Lung (tissue), 12 donors: ENCODE data around the gene HS3ST4. TPM values are rescaled to one million over a fixed set of nuclear protein-coding genes. Genes with fewer than 3 reads are reported as not detected.

Source experiments
- ATAC-seq: fragments of 200-7000 bp; cut with Tn5 transposase; one replicate; pipeline ENCODE4 v1.9.1; 2020; ENCODE audit warnings: moderate number of reproducible peaks; ENCODE audit not compliant: insufficient read depth, low FRiP score
- DNase-seq, 3 donors: peaks; one replicate each; pipeline ENCODE4 v3.0.0-alpha.2; 2013 to 2017
- H3K27ac ChIP-seq, 2 donors: one replicate each; pipeline ENCODE4 v1.5.1; 2013; ENCODE audit warnings: mild to moderate bottlenecking in 2 of 2, moderate library complexity in 2 of 2, control low read depth in 1 of 2, inconsistent platforms in 1 of 2, low read depth in 1 of 2, low read length in 1 of 2
- H3K27me3 ChIP-seq, 3 donors: one replicate each; pipeline ENCODE4 v1.5.1; 2013; ENCODE audit warnings: low read length in 2 of 3; ENCODE audit not compliant: control insufficient read depth in 3 of 3, insufficient read depth in 3 of 3
- H3K36me3 ChIP-seq, 4 donors: one replicate each; pipeline ENCODE4 v1.5.1; 2013; ENCODE audit warnings: low read length in 4 of 4, mild to moderate bottlenecking in 1 of 4, moderate library complexity in 1 of 4; ENCODE audit not compliant: control insufficient read depth in 4 of 4, insufficient read depth in 4 of 4
- H3K4me1 ChIP-seq, 5 donors: one replicate each; pipeline ENCODE4 v1.5.1; 2013; ENCODE audit warnings: low read length in 5 of 5, mild to moderate bottlenecking in 2 of 5, moderate library complexity in 1 of 5; ENCODE audit not compliant: control insufficient read depth in 5 of 5, insufficient read depth in 5 of 5
- H3K4me3 ChIP-seq: one replicate; pipeline ENCODE4 v1.5.1; 2013; ENCODE audit warnings: mild to moderate bottlenecking, control low read depth, moderate library complexity
- H3K9ac ChIP-seq, 2 donors: one replicate each; pipeline ENCODE4 v1.5.1; 2013; ENCODE audit warnings: low read length in 2 of 2, control low read depth in 1 of 2; ENCODE audit not compliant: insufficient read depth in 1 of 2
- H3K9me3 ChIP-seq, 4 donors: one replicate each; pipeline ENCODE4 v1.5.1; 2013; ENCODE audit warnings: low read length in 3 of 4, mild to moderate bottlenecking in 1 of 4, moderate library complexity in 1 of 4; ENCODE audit not compliant: control insufficient read depth in 4 of 4, insufficient read depth in 3 of 4
- WGBS, 2 donors: extraction: QIAGEN DNeasy Blood & Tissue Kit; methylation state at CpG; one replicate each; pipeline ENCODE4 v1.1.7; 2013; 5-methylcytosine and 5-hydroxymethylcytosine counted together
- polyA plus RNA-seq, 2 donors: library from polyadenylated mRNA; stranded (reverse); fragments of 200-250 nt; gene quantifications; one replicate each; pipeline ENCODE4 v1.2.1, GENCODE V29; 2013
- total RNA-seq, 2 donors: library from RNA; depleted of rRNA in 1 of 2; stranded (reverse); fragments of >200 nt in 1 of 2; gene quantifications; one replicate each; pipeline ENCODE4 v1.2.1, GENCODE V29; 2014 to 2021
- TF ChIP-seq, protein P1 (sequence below): IDR thresholded peaks from 2 replicates; pipeline ENCODE4 v1.5.1; 2012; ENCODE audit warnings: mild to moderate bottlenecking; ENCODE audit errors: control extremely low read depth, extremely low read depth
- donor health status: control.
- donor health status: control.
- donor health status: Bipolar disorder and iron deficiency.
- donor health status: healthy.
- donor health status: DM: yes; HTN: yes; CAD: no.

Gene HS3ST4
- total and polyA plus RNA-seq, 4 donors, result 0.06 to 0.15 TPM; not detected in 2

DNA sequence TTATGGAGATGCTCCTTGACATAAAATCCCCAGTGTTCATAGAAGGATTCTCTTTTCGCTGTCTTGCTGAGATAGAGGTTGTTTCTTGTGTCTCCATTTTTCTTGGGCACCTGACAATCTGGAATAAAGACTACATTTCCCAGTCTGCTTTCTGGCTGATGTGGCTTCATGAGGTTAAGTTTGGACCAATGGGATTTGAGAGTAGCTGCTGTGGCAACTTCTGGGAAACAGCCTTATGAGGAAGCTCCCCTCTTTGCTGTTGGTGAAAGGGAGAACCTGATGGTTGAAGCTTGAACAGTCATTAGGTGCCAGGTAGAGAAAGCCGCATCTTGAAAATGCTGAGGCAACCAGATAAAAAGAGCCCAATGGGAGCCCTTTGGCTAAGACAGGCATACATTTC lies 24.4 kb downstream of the HS3ST4 start:
- 91 to 92% methylated on average over 2 of the region's 2 CpGs for WGBS, 2 donors
- peaks cover 0 to 2% (median 0%) of the 10 kb centered on the region in 4 donors for H3K9me3 ChIP-seq
- no peaks in the 10 kb centered on the region for H3K27me3 ChIP-seq
- H3K9ac ChIP-seq, result no peak overlapping the region
- no peak overlapping the region for H3K27ac ChIP-seq
- H3K4me1 ChIP-seq, result no peaks in the 10 kb centered on the region
- ATAC-seq (no peak), DNase-seq (no peak)
- H3K4me3 ChIP-seq, result no peak overlapping the region
- TF ChIP-seq, protein P1, sequence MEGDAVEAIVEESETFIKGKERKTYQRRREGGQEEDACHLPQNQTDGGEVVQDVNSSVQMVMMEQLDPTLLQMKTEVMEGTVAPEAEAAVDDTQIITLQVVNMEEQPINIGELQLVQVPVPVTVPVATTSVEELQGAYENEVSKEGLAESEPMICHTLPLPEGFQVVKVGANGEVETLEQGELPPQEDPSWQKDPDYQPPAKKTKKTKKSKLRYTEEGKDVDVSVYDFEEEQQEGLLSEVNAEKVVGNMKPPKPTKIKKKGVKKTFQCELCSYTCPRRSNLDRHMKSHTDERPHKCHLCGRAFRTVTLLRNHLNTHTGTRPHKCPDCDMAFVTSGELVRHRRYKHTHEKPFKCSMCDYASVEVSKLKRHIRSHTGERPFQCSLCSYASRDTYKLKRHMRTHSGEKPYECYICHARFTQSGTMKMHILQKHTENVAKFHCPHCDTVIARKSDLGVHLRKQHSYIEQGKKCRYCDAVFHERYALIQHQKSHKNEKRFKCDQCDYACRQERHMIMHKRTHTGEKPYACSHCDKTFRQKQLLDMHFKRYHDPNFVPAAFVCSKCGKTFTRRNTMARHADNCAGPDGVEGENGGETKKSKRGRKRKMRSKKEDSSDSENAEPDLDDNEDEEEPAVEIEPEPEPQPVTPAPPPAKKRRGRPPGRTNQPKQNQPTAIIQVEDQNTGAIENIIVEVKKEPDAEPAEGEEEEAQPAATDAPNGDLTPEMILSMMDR, result no peak
- no peaks in the 10 kb centered on the region for H3K36me3 ChIP-seq

DNA sequence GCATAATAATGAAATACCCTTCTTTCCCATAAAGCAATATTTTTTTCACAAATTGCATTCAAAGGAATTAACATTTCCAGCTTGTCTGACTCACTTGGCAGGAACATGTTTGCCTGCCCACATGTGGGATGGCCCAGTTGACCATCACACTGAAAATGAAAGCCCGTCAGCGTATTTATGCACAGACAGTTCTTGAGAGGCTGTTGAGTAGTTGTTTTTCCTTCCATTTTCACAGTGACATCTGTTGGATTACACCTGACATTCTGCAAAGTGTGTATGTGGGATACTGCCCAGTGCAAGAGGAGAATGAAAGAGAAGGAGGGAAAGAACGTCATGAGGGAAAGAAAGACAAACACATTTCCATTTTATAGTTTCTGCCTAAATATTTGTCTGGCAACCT lies 29.7 kb downstream of the HS3ST4 start:
- Histone ChIP-seq H3K27ac (no peak overlapping the region), H3K9ac (no peak overlapping the region), H3K4me1 (no peaks in the 10 kb centered on the region), H3K36me3 (no peaks in the 10 kb centered on the region), H3K27me3 (no peaks in the 10 kb centered on the region), H3K4me3 (no peak overlapping the region), H3K9me3 (no peaks in the 10 kb centered on the region)
- ATAC-seq (no peak), DNase-seq (no peak)
- WGBS, 2 donors, result 77 to 89% methylated on average over 3 of the region's 3 CpGs
- TF ChIP-seq, protein P1, result no peak

DNA sequence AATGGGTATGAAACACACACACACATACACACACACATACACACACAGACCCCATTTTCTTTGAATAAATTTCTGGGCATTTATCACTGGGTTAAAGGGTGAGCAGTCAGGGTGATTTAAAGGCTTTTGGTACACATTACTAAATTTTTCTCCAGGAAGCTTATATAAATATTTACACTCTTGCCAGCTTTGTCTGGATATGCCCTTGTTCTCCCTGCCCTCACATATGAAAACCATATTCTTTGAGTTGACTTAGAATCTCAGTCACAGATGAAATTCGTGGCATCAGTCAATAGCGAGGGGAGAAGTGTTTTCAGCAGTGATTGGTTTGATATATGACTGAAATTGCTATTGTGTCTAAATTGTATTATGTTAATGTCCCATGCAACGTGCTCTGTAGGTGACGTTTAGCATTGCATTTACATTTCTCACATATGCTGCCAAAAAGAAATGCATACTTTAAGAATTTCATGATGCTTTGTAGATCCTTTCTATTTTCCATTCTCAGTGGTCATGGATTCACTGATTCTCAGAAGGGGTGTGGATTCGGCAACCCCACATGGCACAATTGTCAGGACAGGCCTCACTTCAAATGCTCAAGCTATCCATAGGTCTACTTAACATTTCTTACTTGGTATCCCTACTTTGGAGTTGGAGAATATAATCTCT lies 34.8 kb downstream of the HS3ST4 start:
- H3K9ac ChIP-seq, result no peak overlapping the region
- WGBS, 2 donors, result 56 to 60% methylated on average over 5 of the region's 5 CpGs
- H3K4me1 ChIP-seq, result no peaks in the 10 kb centered on the region
- DNase-seq (no peak), ATAC-seq (no peak)
- H3K27ac ChIP-seq, result no peak overlapping the region
- H3K36me3 ChIP-seq, result no peaks in the 10 kb centered on the region
- no peaks in the 10 kb centered on the region for H3K9me3 ChIP-seq
- TF ChIP-seq, protein P1, result no peak
- no peak overlapping the region for H3K4me3 ChIP-seq
- no peaks in the 10 kb centered on the region for H3K27me3 ChIP-seq
